SKM-1 treated with dmso at 0.1 percent for 144 hours (cell line): ENCODE results near the gene XAGE3.
"Not testable (repeated sequence)": the region's sequence is repeated elsewhere in the genome, so short reads cannot be mapped to it uniquely, and the experiment has no call there.

Experiments
- DNase-seq: peaks from one replicate; lab custom pipeline; 2025; ENCODE audit not compliant: unreplicated experiment; lab: John Stamatoyannopoulos, UW

The XAGE3 gene

DNA sequence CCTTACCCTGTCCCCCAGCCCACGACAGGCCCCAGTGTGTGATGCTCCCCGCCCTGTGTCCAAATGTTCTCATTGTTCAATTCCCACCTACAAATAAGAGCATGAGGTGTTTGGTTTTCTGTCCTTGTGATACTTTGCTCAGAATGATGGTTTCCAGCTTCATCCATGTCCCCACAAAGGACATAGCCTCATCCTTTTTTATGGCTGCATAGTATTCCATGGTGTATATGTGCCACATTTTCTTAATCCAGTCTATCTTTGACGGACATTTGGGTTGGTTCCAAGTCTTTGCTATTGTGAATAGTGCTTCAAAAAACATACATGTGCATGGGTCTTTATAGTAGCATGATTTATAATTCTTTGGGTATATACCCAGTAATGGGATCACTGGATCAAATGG, 24.3 kb downstream of the XAGE3 start:
- DNase-seq: not testable (repeated sequence)

DNA sequence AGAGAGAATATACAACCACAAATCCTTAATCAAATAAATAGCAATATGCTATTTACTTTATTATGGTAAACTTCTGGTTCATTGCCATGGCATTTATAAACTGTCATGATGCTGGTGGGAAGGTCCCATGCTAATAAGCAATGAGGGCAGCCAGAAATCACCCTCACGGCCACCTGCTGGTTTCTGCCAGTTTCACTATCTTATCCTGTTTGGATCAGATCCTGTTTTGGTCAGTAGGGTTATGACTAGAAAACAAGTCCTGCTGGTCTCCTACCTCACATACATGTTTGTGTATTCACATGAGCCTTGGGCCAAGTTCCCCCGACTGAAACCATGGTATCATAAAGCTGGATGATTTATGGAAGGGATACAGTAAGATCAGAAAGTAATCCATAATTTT, 28.7 kb downstream of the XAGE3 start:
- DNase-seq: no peak

DNA sequence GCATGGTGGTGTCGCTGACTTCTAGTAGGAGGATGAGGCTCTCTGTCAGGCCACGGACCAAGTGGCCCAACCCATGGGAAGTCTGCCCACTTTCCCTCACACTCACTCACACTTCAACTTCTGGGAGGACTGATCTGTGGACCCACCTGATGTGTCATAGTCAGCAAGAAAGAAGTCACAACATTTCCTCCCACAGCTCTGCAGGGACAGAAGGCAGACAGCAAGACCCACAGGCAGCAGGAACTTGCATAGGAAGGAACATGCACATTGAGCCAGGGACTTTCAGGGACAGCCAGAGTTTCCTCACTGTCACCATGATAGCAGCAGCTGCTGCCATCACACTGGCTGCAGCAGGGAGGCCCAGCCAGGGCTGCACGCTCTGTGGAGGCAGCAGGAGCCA, 37.3 kb downstream of the XAGE3 start:
- no peak for DNase-seq

DNA sequence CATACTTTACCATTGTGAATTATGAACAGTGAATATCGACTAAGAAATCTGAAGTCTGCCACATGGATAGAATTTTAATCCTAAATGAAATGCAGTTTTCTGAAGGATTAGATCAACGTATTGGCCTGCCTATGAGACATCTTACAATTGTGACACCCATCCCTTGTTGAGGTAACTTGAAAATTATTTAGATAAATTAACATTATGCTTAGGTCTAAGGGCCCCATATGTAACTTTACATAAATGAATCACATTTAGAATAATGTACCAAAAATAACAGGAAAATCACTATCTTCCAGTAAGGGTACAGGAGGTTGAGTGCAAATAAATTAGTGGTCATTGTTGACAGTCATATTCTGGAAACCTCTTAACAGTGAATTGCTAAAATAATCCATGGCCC, 43.3 kb downstream of the XAGE3 start:
- DNase-seq: no peak

DNA sequence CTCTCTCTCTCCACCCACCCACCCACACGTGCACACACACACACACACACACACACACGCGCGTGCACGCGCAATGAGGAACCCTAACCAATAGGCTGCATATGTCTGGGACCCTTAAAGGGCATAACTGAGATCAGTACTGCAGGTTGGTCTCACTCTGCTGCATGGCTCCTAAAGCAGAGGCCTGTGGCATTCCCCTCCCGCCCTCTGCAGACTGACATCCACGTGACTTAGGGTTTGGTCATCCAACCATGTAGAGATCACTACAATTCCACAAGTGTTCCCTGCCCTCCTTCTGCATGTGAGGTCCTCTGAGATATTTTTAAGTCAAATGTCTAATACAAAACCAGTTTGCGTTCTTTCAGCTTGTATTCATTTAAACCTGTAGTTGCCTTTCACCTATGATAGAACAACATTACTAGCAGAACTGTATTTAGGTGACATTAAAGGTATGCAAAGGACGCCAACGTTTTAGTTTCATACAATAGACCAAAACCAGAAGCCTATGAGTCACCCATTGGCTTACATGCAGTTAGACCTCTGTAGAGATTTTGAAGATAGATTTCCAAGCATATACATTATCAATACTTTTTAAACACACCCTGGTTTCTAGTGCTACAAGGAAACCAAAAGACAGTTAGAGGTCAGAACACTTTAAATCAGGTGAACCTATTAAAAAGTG, 46.7 kb downstream of the XAGE3 start:
- no peak for DNase-seq

DNA sequence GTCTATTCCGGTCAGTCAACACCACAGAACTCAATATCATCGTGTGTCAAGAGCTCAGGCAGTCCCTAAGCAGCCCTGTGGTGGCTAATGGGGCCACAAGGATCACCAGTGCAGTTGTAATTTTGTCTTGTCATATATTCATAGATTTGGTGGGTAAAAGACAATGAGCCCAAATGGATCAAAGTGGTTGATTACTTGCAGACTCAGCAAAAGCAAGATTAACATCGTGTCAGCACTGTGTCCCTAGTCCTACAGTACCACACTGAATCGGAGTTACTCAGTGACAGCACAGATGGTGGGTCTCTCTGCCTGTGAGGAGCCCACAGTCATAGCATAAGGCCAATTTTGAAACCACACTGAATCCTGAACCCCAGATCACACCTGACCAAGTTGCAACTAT, 48.1 kb downstream of the XAGE3 start:
- no peak for DNase-seq
